HEK293T (cell line): ENCODE data around the gene DIPK1C.

Source experiments
- ARNT ChIP-seq: fragments of 450-650 bp; IDR thresholded peaks from 2 replicates; pipeline ENCODE4 v1.6.1; 2017; ENCODE audit warnings: mild to moderate bottlenecking
- BHLHE40 ChIP-seq: fragments of 450-650 bp; IDR thresholded peaks from 2 replicates; pipeline ENCODE4 v1.6.1; 2016; ENCODE audit warnings: mild to moderate bottlenecking, moderate library complexity, borderline replicate concordance
- ELF4 ChIP-seq: fragments of 450-650 bp; IDR thresholded peaks from 2 replicates; pipeline ENCODE4 v1.6.1; 2017; ENCODE audit warnings: antibody characterized with exemption
- FOXA1 ChIP-seq: fragments of 450-650 bp; IDR thresholded peaks from 2 replicates; pipeline ENCODE4 v1.6.1; 2016; ENCODE audit warnings: mild to moderate bottlenecking
- FOXK2 ChIP-seq: fragments of 450-650 bp; IDR thresholded peaks from 2 replicates; pipeline ENCODE4 v1.6.1; 2016; ENCODE audit warnings: mild to moderate bottlenecking
- FOXM1 ChIP-seq: fragments of 450-650 bp; IDR thresholded peaks from 2 replicates; pipeline ENCODE4 v1.6.1; 2017; ENCODE audit warnings: mild to moderate bottlenecking, borderline replicate concordance
- L3MBTL2 ChIP-seq: fragments of 450-650 bp; conservative IDR thresholded peaks from 2 replicates; pipeline ENCODE4 v1.6.1; 2016; ENCODE audit warnings: mild to moderate bottlenecking
- PKNOX1 ChIP-seq: fragments of 450-650 bp; IDR thresholded peaks from 2 replicates; pipeline ENCODE4 v1.6.1; 2016
- SP1 ChIP-seq: fragments of 450-650 bp; IDR thresholded peaks from 2 replicates; pipeline ENCODE4 v1.6.1; 2017
- SUZ12 ChIP-seq: fragments of 450-650 bp; IDR thresholded peaks from 2 replicates; pipeline ENCODE4 v1.6.1; 2016; ENCODE audit warnings: mild to moderate bottlenecking
- TARDBP ChIP-seq: fragments of 450-650 bp; IDR thresholded peaks from 2 replicates; pipeline ENCODE4 v1.6.1; 2016
- ZNF384 ChIP-seq: fragments of 450-650 bp; IDR thresholded peaks from 2 replicates; pipeline ENCODE4 v1.6.1; 2016

GRCh38 chr18:74395006-74395405 is 62.1 kb downstream of the DIPK1C start:
- TF ChIP-seq SP1 (no peak), FOXA1 (no peak), PKNOX1 (no peak), ELF4 (no peak), FOXM1 (no peak), BHLHE40 (no peak), FOXK2 (no peak), ARNT (no peak), SUZ12 (no peak), ZNF384 (no peak), L3MBTL2 (no peak), TARDBP (no peak)
